Hypothalamus (tissue), 51 donors: ENCODE data around the gene FFAR3.
A peak's percentile ranks its signal among the peaks of the same experiment; 100 is the strongest.
"Not testable (repeated sequence)": the region's sequence is repeated elsewhere in the genome, so short reads cannot be mapped to it uniquely, and the experiment has no call there.

Experiments
- DNase-seq, 51 donors: peaks; one replicate each; lab custom pipeline; 2025; lab: John Stamatoyannopoulos, UW

FFAR3 gene

DNA sequence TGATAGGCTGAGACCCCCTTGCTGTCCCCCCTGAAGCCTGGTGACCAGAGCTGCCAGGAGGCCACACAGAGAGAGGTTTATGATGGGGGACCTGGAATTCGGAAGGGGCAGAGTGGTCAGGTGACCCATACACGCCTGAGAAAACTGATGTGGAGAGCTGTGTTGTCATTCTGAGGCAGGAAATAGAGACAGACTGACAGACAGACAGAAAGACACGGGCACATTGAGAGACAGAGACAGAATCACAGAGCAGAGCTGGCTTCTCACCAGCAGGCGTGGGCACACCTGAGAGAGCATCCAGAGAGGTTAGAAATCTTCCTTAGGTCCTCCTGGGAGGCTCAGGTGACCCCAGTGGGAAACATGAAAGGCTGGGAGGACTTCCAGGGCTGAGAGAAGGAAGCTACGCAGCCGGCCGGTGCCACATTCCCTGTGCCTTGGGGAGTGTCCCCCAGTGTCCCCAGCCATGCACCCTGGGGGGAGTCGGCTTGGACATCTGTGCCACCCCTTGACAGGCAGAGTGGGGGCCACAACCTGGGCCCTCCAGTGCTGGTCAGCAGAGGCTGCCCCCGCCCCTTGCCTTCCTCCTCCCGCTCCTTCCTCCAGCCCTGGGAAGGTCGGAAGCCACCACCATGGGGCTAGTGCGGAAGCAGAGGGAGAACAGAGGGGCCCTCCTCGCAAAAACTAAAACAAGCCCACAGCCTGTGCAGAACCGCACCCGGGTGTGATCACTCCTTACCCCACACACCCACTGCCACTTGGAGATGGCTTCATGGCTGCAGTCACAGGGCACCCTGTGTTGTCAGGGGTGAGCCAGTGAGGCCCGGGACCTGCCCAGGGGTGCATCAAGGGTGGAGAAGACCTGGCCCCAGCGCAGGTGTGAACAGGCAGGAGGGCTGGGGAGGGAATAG, 8.4 kb upstream of the FFAR3 start:
- DNase-seq = no peak

DNA sequence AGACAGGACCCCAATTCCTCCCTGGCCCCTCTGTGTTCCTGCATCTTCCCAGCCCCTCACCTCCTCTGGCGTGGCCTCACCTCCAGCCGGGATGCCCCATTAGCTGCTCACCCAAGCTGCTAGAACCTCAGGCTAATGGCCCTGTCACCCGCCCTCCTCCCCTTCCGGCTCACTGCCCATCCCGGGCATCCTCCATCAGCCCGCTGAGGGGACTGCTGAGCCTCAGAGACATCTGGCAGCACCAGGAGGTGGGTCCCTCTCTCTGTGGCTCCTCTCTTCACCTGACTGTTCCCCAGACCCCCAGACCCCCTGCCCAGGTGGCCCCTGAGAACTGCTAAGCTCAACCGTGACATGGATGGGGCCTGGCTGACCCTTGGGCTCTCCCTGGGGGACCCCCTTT, 7.7 kb upstream of the FFAR3 start:
- no peak for DNase-seq

DNA sequence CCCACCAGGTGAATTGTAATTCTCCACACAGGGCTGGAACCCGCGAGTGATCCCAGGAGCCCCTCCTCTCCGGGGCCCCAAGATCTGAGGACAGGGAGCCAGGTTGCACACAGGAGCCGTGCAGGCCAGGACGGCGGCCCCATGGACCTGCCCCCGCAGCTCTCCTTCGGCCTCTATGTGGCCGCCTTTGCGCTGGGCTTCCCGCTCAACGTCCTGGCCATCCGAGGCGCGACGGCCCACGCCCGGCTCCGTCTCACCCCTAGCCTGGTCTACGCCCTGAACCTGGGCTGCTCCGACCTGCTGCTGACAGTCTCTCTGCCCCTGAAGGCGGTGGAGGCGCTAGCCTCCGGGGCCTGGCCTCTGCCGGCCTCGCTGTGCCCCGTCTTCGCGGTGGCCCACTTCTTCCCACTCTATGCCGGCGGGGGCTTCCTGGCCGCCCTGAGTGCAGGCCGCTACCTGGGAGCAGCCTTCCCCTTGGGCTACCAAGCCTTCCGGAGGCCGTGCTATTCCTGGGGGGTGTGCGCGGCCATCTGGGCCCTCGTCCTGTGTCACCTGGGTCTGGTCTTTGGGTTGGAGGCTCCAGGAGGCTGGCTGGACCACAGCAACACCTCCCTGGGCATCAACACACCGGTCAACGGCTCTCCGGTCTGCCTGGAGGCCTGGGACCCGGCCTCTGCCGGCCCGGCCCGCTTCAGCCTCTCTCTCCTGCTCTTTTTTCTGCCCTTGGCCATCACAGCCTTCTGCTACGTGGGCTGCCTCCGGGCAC, 6.7 kb upstream of the FFAR3 start:
- DNase-seq = no peak

GRCh38 chr19:35352177-35352447, 6.1 kb upstream of the FFAR3 start:
- DNase-seq = no peak

- peak in 44 of 51 donors; percentile 8 to 81 (median 46) for DNase-seq
Measured at GRCh38 chr19:35352448-35353304, 5.6 kb upstream of the FFAR3 start.

GRCh38 chr19:35353635-35354034, 4.6 kb upstream of the FFAR3 start:
- no peak for DNase-seq

- DNase-seq = no peak
Measured at GRCh38 chr19:35354898-35355297, 3.4 kb upstream of the FFAR3 start.

GRCh38 chr19:35355791-35356460, 2.3 kb upstream of the FFAR3 start:
- no peak for DNase-seq

DNA sequence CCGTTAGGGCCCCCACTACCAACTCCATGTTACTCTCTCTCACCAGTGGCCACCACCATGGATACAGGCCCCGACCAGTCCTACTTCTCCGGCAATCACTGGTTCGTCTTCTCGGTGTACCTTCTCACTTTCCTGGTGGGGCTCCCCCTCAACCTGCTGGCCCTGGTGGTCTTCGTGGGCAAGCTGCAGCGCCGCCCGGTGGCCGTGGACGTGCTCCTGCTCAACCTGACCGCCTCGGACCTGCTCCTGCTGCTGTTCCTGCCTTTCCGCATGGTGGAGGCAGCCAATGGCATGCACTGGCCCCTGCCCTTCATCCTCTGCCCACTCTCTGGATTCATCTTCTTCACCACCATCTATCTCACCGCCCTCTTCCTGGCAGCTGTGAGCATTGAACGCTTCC, 574 bp downstream of the FFAR3 start:
- DNase-seq = not testable (repeated sequence)

DNA sequence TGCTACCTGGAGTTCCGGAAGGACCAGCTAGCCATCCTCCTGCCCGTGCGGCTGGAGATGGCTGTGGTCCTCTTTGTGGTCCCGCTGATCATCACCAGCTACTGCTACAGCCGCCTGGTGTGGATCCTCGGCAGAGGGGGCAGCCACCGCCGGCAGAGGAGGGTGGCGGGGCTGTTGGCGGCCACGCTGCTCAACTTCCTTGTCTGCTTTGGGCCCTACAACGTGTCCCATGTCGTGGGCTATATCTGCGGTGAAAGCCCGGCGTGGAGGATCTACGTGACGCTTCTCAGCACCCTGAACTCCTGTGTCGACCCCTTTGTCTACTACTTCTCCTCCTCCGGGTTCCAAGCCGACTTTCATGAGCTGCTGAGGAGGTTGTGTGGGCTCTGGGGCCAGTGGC, 1.1 kb downstream of the FFAR3 start:
- not testable (repeated sequence) for DNase-seq

- DNase-seq = not testable (repeated sequence)
Measured at GRCh38 chr19:35360081-35360480, 1.8 kb downstream of the FFAR3 start.

DNA sequence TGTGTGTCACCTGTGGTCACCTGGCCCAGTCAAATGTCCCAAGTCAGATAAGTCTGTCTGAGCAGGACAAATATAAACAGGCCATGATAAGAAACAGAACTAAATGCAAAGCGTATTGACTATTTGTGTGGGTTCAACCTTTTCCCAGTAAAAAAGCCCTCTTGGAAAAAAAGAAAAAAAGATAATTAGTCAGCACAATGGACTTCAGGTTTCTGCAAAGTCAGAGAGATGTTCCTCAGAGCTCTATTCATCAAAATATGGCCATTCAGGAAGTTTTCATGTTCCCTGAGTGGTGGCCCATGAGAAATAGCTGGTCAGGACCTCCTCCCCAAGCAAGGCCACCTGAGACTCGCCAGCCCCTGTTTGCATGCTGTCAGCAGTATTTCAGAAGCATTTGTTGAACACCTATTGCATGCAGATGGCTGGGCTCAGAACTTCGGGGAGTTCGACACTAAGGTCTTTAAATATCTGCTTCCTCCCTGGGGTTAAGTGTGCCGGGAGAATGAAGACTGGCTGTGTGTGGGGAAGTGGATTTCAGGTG, 2.7 kb downstream of the FFAR3 start:
- no peak for DNase-seq

DNA sequence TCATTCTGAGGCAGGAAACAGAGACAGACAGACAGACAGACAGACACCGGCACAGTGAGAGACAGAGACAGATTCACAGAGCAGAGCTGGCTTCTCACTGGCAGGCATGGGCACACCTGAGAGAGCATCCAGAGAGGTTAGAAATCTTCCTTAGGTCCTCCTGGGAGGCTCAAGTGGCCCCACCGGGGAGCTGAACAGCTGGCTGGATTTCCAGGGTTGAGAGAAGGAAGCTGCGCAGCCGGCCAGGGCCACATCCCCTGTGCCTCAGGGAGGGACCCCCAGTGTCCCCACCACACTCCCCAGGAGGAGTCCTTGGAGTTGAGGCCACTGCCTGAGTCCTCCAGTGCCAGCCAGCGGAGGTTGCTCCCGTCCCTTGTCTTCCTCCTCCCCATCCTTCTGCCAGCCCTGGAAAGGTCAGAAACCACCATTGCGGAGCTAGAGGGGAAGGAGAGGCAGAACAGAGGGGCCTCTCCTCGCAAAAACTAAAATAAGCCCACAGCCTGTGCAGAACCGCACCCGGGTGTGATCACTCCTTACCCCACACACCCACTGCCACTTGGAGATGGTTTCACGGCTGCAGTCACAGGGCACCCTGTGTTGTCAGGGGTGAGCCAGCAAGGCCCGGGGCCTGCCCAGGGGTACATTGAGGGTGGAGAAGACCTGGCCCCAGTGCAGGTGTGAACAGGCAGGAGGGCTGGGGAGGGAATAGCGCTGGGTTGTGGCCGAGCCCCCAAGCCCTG, 4.2 kb downstream of the FFAR3 start:
- DNase-seq = no peak

DNA sequence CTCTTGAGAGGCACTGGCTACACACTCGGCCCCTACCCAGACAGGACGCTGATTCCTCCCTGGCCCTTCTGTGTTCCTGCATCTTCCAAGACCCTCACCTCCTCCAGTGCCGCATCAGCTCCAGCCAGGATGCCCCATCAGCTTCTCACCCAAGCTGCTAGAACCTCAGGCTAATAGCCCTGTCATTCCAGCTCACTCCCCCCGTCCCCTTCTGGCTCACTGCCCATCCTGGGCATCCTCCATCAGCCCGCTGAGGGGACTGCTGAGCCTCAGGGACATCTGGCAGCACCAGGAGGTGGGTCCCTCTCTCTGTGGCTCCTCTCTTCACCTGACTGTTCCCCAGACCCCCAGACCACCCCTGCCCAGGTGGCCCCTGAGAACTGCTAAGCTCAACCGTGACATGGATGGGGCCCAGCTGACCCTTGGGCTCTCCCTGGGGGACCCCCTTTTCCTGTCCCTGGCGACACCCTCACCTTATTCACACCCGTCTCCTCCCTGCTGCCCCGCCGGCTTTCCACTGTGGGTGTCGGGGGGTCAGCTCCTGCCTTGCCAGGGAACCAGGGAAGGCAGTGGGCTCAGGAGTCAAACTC, 4.8 kb downstream of the FFAR3 start:
- DNase-seq = no peak

- no peak for DNase-seq
Measured at GRCh38 chr19:35363711-35364425, 5.6 kb downstream of the FFAR3 start.

DNA sequence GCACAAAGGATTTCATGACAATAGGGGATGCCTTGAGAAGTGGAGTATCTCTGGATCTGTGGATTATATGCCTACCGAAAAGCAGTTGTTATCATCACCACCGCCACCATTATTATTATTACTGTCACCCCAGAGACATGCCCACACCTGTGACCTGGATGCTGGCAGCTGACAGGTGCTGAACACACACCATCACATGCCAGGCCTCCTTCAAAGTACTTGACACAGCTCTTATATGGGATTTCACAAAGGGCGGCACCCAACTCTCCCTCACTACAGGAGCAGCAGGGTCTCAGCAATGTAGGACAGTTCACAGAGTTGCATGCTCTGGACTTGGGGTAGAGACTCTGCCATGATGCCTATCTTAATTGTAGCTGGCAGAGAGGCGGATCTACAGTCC, 7.0 kb downstream of the FFAR3 start:
- no peak for DNase-seq

DNA sequence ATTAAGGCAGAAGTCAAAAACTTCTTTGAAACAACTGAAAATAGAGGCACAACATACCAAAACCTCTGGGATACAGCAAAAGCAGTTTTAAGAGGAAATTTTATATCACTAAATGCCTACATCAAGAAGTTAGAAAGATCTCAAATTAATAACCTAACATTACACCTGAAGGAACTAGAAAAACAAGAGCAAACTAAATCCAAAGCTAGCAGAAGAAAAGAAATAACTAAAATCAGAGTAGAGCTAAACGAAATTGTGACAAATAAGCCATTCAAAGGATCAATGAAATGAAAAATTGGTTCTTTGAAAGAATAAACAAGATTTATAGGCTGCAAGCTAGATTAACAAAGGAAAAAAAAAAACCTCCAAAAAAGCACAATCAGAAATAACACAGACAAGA, 10.1 kb downstream of the FFAR3 start:
- DNase-seq = no peak

GRCh38 chr19:35369522-35369921, 11.3 kb downstream of the FFAR3 start:
- no peak for DNase-seq

DNA sequence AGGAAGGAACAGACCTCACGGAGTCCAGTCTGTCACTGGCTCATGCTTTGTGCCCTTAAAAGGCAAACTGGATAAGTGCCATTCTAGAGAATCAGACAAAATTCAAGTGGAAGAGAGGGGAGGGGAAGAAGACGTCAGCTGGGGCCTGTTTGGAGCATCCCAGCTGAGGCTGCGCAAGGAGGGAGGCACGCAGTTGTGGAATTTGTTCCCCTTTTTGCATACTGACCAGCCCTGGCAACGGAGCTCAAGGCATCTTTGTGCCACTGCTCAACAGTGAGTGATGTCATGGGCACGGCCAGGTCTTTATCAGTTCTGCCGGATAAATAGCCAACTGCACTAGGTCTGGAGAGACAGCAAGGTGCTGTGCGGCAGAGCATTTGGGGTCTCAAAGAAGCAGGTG, 12.5 kb downstream of the FFAR3 start, which contains the start of gene GPR42:
Gene GPR42 (plus strand): TSS at position 347 of the 400 bp plus-strand sequence. CDS start 292 bp downstream, outside the sequence.
- no peak for DNase-seq
